ENCODE data around the gene GLYAT.

Gene GLYAT

GRCh38 chr11:58676563-58677135 lies 55.1 kb downstream of the GLYAT start:
- DNase-seq = no peak

- DNase-seq = peak; percentile 54
Observed at GRCh38 chr11:58675334-58676155, 56.2 kb downstream of the GLYAT start.

- DNase-seq = no peak
Observed at GRCh38 chr11:58674609-58675008, 57.1 kb downstream of the GLYAT start.

- DNase-seq = no peak
Observed at GRCh38 chr11:58671983-58672633, 59.6 kb downstream of the GLYAT start.

- no peak for DNase-seq
Observed at GRCh38 chr11:58659910-58660570, 71.7 kb downstream of the GLYAT start.

GRCh38 chr11:58659404-58659803 lies 72.3 kb downstream of the GLYAT start:
- no peak for DNase-seq

Data from fibroblast of skin of abdomen (primary cell).